ENCODE results near the gene CDC20B.

The CDC20B gene, protein sequence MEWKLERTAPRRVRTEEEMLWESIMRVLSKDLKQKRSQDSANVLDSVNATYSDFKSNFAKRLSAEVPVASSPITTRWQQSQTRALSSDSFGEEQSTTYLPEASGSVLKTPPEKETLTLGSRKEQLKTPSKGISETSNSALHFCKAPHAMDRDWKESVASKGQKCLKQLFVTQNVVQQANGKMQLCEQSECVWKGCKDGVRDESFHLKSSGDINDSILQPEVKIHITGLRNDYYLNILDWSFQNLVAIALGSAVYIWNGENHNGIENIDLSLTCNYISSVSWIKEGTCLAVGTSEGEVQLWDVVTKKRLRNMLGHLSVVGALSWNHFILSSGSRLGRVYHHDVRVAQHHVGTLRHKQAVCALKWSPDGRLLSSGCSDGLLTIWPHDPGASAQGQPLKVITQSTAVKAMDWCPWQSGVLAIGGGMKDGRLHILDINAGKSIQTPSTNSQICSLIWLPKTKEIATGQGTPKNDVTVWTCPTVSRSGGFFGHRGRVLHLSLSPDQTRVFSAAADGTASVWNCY

DNA sequence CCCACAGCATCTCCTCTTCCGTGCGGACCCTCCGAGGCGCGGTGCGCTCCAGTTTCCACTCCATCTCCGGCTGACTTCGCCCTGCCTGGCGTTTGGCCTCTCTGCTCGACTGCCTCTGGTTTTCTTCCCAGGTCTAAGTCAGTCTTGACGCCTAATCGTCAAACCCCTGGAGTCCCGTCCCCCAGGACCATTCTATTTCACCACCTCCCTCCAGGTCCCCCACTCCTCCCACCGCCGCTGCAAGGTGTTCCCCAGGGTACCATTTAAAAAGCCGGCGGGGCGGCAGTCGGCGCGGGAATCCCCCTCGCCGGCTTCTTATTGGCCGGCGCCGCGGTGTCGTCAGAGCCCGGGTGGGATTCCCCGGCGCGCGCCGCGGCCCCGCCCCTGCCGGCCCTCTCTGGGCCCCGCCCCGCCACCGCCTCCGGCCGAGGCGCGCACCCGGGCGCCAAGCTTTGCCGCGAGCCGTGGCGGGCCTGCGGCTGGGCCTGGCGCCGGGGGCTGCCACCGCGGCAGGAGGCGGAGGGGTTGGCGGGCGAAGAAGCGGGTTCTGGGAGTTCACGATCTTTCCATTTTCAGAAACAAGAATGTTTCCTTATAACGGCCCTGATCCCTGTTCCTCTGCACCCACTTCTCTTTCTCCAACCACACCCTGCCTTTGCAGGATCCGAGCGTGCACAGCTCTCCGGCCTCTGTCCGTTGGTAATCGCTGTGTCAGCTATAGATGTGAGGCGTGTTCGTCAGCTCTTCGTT is at the start of gene CDC20B:
Gene CDC20B, minus strand, starts transcription at position 241 of the 750 bp plus-strand sequence. Its CDS starts 177 bp downstream, at position 64.
- no peak for TF ChIP-seq Cebpa-rat (IDR thresholded peaks at IDR 0.05)
- H4K20me1 ChIP-seq = peaks cover 0 to 22% (median 10%) of the 10 kb centered on the region in 11 experiments; a peak in 13 of 22 replicates
- H3K4me1 ChIP-seq = peaks cover 24 to 34% (median 30%) of the 10 kb centered on the region in 10 experiments
- peak within 1 kb of the TSS in 1 of 11 experiments; percentile 39; a peak in 1 of 22 replicates for H3K27ac ChIP-seq
- H3K9ac ChIP-seq = peak within 1 kb of the TSS in 10 of 11 experiments; percentile 22 to 67 (median 57); a peak in 18 of 22 replicates
- H3K27me3 ChIP-seq = peaks cover 35 to 60% (median 58%) of the 10 kb centered on the region in 11 experiments
- no peaks in the 10 kb centered on the region for H3K9me3 ChIP-seq (replicated peaks in 1 of 11)
- H3K4me3 ChIP-seq = peak within 1 kb of the TSS; percentile 53 to 74 (median 62)
- no peaks in the 10 kb centered on the region for H3K36me3 ChIP-seq
- H3K4me2 ChIP-seq = peak within 1 kb of the TSS; percentile 92 to 99 (median 99)

DNA sequence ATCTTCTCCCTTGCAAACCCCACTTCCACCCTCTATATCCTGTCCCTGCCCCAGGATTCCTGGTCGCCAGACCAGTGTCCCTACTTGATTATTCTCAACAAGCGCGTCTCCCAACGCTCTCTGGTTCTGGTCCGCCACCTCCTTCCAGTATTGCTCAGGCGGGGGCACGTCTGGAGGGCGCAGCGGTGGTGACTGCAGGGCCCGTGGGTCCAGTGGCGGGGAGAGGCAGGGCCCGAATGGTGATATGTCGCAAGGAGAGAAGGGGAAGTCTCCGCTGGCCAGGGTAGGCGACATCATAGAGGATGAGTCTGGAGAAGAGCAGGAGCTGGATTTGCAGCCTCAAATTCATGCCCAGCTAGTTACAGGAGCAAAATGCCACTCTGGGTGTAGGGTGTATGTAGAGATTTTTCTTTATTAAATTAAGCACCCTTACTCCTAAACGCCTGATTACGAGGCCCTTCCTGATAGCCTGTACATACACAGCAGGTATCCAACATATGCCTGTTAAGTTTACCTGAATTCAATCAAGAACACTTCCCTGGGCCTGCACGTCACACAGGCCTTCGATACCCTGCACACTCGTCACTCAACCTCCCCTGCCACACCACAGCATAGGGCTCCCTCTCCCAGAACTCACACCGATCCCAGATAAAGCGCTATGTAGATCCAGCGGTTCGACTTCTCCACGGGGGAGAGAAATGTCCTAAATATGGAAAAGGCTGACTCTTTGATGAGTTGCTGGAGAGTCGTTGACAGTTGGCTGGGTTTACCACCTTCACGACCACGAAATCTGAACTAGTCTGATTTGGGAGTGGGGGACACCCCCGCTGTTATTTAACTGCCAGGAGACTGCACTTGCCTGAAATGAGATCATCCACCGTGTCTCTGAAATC is 49.4 kb upstream of the CDC20B start:
- H3K9ac ChIP-seq = no peak overlapping the region
- H3K4me1 ChIP-seq = peaks cover 6 to 13% (median 12%) of the 10 kb centered on the region in 10 experiments; a peak in 17 of 20 replicates
- peaks cover 0 to 26% (median 7%) of the 10 kb centered on the region in 11 experiments; a peak in 14 of 22 replicates for H4K20me1 ChIP-seq
- H3K36me3 ChIP-seq = no peaks in the 10 kb centered on the region
- H3K9me3 ChIP-seq (replicated peaks in 1 of 11) = peaks cover 33 to 46% (median 36%) of the 10 kb centered on the region in 11 experiments
- H3K27me3 ChIP-seq = peaks cover 73 to 80% (median 74%) of the 10 kb centered on the region in 11 experiments
- no peak for TF ChIP-seq Cebpa-rat (IDR thresholded peaks at IDR 0.05)
- H3K27ac ChIP-seq = no peak overlapping the region
- no peak overlapping the region; a peak in 3 of 20 replicates for H3K4me3 ChIP-seq
- no peak overlapping the region for H3K4me2 ChIP-seq

DNA sequence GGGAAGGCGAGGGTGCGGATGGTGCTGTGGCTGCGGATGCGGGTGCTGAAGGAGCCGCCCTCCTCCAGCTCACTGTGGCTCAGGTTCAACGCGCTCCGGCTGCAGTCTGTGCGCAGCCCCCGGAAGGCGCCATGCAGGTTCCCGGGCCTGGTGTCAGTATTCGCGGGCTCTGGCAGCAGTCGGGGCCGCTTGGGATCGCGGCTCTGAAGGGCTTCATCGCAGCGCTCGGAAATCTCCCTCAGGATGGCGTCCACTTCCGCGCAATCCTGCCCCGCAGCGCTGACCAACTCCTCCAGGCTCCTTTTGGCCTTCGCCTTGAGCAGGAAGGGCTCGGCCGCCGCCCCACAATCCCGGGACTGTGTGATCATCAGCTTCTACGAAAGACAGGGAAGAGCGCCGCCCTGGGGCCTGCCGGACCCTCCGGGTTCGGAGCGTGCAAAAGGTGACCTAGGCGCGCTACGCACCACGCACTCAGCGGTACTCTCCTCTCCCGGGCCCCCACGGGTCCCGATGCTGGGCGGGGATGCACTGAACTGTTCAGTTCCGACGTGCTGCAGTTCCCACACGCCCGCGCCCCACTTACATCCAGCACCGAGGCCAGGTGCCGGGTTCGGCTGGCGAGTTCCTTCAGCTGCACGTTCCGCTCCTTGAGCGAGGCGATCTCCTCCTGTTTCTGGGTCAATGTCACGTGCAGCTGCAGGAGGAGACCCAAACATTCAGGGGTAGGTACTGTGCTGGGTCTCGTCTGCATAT is 47.6 kb upstream of the CDC20B start:
- peaks cover 55 to 63% (median 56%) of the 10 kb centered on the region in 11 experiments for H3K27me3 ChIP-seq
- H3K9me3 ChIP-seq (replicated peaks in 1 of 11) = peaks cover 33 to 46% (median 36%) of the 10 kb centered on the region in 11 experiments
- H4K20me1 ChIP-seq = peaks cover 0 to 9% (median 0%) of the 10 kb centered on the region in 11 experiments; a peak in 8 of 22 replicates
- no peak for TF ChIP-seq Cebpa-rat (IDR thresholded peaks at IDR 0.05)
- no peak overlapping the region for H3K4me2 ChIP-seq
- H3K4me1 ChIP-seq = no peaks in the 10 kb centered on the region
- no peaks in the 10 kb centered on the region for H3K36me3 ChIP-seq
- no peak overlapping the region for H3K27ac ChIP-seq
- no peak overlapping the region for H3K4me3 ChIP-seq
- no peak overlapping the region for H3K9ac ChIP-seq

- Histone ChIP-seq H3K27me3 (peaks cover 47 to 54% (median 48%) of the 10 kb centered on the region in 11 experiments), H3K9me3 (replicated peaks in 1 of 11) (peaks cover 33 to 46% (median 36%) of the 10 kb centered on the region in 11 experiments), H4K20me1 (peaks cover 0 to 6% (median 0%) of the 10 kb centered on the region in 11 experiments; a peak in 2 of 22 replicates), H3K27ac (no peak overlapping the region), H3K4me2 (no peak overlapping the region), H3K4me3 (no peak overlapping the region), H3K9ac (no peak overlapping the region), H3K4me1 (no peaks in the 10 kb centered on the region), H3K36me3 (no peaks in the 10 kb centered on the region)
- TF ChIP-seq Cebpa-rat (IDR thresholded peaks at IDR 0.05) = no peak
Measured at GRCh38 chr5:55219770-55220169, 46.8 kb upstream of the CDC20B start.

DNA sequence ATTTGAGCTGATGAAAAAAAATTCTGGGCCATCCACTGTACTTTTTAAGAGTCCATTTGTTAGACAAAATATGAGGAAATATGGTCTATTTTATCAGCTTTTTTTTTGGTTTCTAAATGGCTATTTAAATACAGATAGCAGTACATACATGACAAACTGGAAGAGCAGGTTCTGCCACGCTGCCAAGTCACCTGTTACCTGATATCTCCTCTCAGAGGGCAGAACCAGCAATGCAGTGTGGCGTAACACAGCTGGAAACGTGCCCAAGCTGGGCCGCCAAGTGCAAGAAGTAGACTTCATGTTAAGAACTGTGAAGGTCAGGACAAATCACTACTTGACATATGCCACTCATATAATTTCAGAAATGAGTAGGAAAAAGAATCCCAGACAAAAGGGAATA is 46.0 kb upstream of the CDC20B start:
- Histone ChIP-seq H3K4me2 (no peak overlapping the region), H3K9me3 (replicated peaks in 1 of 11) (peaks cover 33 to 39% (median 36%) of the 10 kb centered on the region in 11 experiments), H3K27ac (no peak overlapping the region), H3K27me3 (peaks cover 39 to 46% (median 40%) of the 10 kb centered on the region in 11 experiments), H3K4me1 (no peaks in the 10 kb centered on the region), H3K36me3 (no peaks in the 10 kb centered on the region), H3K4me3 (no peak overlapping the region), H4K20me1 (peaks cover 0 to 6% (median 0%) of the 10 kb centered on the region in 11 experiments; a peak in 2 of 22 replicates), H3K9ac (no peak overlapping the region)
- TF ChIP-seq Cebpa-rat (IDR thresholded peaks at IDR 0.05) = no peak

DNA sequence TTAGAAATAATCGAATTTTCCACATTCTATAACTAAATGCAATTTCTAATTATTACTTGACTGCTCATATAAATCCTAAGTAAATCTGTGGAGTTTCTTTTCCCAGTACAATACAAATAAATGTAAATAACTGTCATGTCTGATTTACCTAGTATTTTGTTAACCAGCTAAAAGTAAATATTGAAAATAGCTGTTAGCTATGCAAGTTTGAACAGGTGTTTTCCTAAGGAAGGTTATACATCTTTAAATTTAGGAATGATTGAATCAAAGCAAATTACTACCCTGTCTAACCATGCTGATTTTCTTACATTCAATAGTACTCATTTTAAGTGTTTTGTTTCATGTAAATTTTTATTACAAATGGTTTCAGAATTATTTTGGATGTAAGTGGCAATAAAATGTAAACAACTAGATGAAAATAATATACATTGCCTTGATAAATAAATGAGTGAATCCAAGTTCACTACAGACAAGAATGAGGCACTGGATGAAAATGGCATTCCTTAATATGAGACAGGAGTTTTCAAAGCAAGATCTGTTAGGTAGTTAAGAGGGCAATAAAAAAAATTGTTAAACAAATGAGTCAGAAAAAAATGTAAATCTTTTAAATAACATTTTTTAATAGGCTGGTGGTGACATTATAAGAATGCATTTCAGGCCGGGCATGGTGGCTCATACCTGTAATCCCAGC is 38.4 kb upstream of the CDC20B start:
- Histone ChIP-seq H3K27ac (no peak overlapping the region), H3K4me3 (no peak overlapping the region), H3K9me3 (replicated peaks in 1 of 11) (0 out of 22 replicates have a peak, but pooled peaks cover 0 to 6% (median 0%) of the 10 kb centered on the region in 11 experiments), H3K4me2 (no peak overlapping the region), H3K4me1 (no peaks in the 10 kb centered on the region), H4K20me1 (no peaks in the 10 kb centered on the region), H3K27me3 (no peaks in the 10 kb centered on the region), H3K9ac (no peak overlapping the region), H3K36me3 (no peaks in the 10 kb centered on the region)
- TF ChIP-seq Cebpa-rat (IDR thresholded peaks at IDR 0.05) = no peak

DNA sequence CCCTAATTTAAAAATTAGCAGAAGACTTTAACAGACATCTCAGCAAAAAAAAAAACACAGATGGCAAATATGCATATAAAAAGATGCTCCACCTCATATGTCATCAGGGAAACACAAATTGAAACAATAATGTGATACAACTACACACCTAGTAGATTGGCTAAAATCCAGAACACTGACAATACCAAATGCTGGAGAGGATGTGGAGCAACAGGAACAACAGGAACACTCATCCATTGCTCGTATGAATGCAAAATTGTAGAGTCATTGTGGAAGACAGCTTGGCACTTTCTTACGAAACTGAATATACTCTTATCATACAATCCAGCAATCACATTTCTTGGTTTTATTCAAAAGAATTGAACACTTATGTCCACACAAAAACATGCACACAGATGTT is 32.0 kb upstream of the CDC20B start:
- H4K20me1 ChIP-seq = no peaks in the 10 kb centered on the region
- no peak overlapping the region for H3K27ac ChIP-seq
- H3K4me1 ChIP-seq = peaks cover 0 to 11% (median 3%) of the 10 kb centered on the region in 10 experiments; a peak in 6 of 20 replicates
- no peaks in the 10 kb centered on the region for H3K36me3 ChIP-seq
- H3K4me2 ChIP-seq = no peak overlapping the region
- H3K27me3 ChIP-seq = no peaks in the 10 kb centered on the region
- no peak for TF ChIP-seq Cebpa-rat (IDR thresholded peaks at IDR 0.05)
- no peak overlapping the region for H3K9ac ChIP-seq
- H3K4me3 ChIP-seq = no peak overlapping the region
- 0 out of 22 replicates have a peak, but pooled peaks cover 0 to 6% (median 0%) of the 10 kb centered on the region in 11 experiments for H3K9me3 ChIP-seq (replicated peaks in 1 of 11)
